Ecto neural progenitor cell (in vitro differentiated cells): ENCODE measurements around the gene CA12.

ENCODE experiments used
- DNase-seq: peaks from one replicate; pipeline ENCODE4 v3.0.0-alpha.2; 2018; ENCODE audit warnings: low spot score

Gene CA12

DNA sequence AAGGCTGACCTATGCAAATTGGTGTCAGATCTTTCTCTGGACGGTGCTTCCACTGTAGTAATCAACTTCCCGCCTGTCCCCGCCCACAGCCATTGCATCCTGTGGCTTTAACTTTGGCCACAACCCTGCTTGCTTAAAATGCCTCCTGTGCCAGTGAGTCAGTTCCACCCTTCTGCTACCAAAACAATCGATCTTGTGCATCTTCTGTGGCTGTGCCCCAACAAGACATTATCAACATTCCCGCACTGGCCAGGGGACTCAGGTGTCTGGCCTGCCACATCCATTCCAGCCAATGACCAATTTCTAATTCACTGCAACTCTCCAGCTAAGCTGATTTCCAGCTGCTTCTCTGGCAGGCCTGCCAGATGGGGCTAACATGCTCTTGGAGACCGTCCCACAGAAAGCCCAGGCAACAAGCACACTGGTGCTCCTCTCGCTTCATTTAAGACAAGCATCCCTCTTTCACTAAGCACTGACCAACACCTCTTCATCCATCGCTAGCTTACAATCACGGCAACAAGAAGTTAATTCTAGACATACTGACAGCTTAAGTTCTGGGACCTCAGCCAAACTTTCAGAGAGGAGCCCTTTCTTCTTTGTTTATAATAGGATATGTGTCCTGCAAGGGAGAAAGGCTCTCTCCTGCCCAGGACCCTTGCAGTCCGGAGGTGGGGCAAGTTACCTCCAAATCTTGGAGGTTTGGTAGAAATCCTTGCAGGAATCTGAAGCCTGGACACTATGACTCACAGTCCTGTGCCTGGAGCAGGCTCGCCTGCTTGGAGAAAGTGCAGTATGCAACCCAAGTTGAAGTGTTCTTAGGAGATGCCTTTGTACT lies 6.7 kb downstream of the CA12 start:
- no peak for DNase-seq

DNA sequence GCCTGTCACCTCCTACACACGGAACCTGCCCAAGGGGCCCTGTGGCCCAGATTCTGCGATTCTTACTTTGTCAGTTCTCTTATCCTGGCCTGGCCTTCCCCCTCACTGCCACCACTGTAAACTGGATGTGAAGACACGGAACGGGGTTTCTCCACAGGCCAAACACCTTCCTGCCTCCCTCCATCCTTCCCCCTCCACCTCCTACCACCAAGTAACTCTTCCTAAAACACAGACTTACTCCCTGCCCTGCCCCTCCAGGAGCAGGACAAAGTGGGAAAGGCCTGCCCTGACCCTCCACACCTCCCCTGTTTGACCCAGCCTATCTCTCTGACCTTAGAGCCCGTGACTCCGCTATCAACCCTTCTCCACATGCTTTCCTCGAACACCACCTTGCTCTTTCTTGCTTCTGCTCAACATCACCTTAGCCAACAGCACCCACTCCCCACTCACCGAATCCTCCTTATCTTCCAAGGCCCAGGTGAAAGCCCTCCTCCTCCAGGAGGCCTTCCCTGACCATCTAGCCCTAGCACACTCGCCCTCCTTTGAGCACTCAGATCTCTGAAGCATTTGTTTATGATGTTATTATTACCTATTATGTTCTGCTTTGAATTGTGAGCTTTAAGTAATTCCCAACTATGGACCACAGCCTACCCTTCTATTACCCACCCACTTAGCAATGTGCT lies 7.6 kb downstream of the CA12 start:
- no peak for DNase-seq

DNA sequence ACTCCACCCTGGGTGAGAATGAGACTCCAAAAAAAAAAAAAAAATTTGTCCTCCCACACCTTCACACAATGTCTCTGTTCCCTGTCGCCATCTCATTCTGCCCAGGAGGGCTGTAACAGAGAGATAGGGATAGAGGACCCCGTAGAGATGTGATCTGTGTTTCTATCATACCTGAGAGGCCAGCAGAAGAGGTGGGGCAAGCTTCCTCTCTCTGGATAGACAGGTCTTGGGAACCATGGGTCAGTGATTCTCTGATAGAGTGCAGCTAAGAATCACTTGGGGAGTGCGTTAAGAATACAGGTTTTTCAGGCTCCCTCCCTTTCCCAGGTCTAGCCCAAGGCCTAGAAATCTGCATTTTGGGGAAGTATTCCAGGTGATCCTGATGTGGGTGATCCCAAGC lies 8.3 kb downstream of the CA12 start:
- DNase-seq = no peak

DNA sequence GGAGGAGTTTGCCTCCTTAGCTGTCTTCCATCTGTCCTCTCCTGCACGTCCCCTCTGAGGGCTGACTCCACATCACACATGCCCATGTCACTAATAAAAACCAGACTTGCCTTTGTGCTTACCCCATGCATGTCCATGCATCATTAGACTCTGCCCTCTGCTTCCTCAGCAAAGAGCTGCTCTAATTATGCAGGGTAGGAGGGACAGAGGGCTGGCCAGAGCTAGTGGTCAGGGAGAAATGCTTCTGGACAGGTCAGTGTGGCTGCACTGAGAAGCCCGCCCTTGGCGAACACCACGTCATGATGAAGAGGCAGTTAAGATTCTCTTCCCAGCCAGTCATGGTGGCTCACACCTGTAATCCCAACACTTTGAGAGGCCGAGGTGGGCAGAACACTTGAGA lies 8.9 kb downstream of the CA12 start:
- DNase-seq = no peak

DNA sequence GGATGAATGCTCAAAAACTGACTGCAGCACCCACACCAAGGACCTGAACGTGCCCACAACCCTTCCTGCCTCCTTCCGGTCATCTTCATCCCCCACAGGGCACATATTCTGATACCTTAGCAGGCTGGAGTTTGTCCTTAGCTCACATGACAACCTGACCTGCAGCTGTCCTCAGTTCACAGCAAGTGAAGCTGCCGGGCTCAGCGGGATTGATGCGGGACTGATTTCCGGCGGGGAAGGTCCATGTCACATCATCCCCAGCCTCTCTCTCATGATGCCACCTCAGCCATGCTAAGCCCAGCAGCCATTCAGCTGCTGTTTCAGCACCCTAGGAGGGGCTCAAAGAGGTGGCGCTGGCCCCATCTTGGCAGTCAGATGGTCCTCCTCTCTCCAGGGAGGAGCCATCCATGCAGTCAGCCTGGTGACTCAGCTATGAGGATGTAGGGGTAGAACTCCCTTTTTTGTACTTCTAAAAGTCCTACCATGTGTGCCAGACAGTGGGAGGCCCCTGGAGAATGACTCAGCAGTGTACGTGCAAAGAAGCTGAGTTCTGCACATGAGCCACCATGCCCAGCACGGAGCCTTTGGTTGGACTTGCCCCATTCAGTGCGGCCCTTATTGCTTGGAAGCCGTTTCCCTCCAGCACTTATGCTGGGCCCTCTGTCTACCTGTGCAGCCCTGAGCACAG lies 9.5 kb downstream of the CA12 start:
- no peak for DNase-seq

DNA sequence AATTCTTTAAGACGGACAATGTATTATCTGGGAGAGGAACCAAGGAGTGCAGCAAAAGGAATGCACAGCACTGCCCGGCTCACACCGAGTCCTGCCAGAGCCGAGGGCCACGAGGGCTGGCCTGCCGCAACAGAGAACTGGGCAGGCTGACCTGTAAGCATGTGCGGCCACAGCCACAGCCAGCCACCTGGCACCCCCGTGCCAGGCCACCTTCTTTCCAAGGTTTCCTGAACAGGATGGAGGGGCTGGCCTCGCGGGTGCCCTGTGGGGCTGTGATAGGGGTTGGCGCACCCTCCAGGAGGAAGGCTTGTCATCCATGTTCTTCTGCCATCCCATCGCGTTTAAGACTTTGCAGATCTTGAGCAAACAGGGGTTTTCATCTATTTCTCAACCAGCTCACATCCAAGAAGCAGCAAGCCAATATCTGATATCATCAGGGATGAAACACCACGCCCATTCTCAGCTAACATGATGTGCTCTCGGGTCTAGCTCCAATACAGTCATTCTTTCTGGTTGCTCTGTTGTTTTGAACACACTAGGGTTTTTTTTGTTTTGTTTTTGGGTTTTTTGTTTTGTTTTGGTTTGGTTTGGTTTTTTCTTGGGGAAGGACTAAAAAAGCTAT lies 10.2 kb downstream of the CA12 start:
- DNase-seq = no peak

DNA sequence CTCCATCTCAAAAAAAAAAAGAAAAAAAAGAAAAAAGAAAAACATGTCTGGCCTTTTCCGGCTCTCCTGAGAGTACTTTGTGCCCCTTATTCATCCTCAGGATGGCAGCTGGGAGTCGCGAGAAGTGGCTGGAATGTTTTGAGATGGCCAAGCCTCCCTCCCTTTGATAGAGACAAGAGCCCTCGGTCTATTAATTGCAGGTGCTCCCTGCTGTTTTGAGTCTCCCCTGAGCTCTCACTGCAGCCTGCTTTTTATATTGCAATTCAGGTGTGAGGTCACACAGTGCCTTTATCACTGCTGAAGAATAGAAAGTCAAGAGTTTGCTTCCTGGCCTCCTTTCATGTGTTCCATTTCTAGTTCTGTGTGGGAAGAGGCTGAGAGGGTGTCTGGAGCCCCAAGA lies 10.9 kb downstream of the CA12 start:
- DNase-seq = no peak

DNA sequence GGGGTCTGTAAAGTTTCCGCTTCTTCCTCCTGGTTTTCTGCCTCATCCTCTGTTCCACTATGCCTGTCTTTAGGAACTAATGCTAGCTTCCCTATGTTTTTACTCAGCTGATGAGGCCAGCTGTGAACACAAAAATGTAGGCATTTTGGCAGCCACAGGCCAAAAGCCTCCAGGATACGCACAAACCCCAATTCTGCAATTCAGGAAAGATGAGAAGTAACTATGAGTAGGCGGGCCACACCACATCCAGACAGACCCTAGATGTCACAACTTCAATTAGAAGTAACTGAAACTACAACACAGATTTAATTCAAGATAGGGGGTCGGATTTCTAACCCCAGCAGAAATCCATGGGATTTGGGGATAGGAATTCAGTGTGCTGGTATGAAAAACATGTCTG lies 11.9 kb downstream of the CA12 start:
- DNase-seq = no peak

DNA sequence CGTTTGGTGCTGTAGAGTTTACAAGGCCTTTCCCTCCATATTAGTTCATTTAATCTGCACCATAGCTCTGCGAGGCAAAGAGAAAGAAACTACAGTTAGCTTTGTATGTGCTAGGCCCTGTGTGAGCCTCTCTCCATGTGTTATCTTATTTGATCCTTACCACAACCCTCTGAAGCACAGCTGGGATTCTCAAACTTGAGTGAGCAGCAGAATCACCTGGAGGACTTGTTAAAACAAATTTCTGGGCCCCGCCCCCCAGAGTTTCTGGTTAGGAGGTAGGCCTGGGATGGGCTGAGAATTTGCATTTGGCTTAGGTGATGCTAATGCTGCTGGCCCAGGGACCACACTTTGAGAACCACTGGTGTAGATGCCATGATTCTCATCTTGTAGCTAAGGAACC lies 12.3 kb downstream of the CA12 start:
- no peak for DNase-seq

DNA sequence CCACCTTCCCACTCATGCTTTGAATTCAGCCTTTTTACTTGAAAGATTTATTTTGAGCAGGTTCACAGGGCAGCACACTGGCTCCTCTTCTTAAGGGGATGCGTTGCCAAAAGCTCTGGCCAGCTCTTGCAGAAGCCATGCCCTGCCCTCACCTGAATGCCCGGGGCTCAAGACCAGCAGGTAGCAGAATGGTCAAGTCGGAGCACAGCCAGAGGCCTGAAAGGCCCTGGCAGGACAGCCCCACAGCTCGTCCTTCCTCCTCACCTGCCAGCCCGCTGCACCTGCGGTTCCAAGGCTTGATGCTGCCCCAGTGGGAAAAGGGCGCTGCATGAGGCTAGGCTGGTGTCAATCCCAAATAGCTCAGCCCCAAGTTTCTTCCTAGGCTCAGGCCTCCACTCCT lies 13.1 kb downstream of the CA12 start:
- DNase-seq = no peak

DNA sequence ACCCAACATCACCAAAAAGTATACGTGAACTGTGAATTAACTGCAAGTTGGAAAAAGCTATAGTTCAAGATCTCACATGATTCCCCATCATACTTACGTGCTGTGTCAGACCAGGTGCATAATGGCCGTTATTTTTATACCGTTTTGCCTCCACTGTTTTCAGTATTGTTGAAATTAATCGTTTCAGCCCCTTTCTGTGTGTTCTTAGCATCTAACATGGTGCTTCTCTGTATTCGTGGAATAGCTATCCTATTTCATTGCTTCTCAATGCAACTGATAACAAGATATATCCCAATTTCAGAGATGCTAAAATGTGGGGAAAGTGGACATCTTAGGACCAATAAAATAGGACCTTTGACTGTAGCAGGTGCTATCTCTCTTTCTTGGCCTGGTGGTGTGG lies 13.7 kb downstream of the CA12 start:
- DNase-seq = no peak

DNA sequence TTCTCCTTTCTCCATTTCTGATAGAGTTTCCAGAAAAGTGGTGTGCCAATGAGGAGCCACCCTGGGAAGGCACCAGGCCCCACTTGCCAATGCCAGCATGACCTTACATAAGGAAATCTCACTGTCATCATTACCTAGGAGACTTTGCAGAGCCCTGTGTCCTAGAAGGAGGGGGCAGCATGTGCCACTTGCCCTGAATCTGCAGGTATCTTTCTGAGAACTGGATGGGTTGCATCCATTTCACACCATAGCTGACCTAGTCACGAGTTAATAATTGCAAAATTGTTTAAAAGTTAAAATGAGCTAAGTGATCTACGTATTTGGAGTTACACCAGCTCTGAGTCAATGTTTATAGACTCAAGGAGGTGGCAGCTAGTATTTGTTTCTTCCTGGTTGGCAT lies 14.3 kb downstream of the CA12 start:
- no peak for DNase-seq

DNA sequence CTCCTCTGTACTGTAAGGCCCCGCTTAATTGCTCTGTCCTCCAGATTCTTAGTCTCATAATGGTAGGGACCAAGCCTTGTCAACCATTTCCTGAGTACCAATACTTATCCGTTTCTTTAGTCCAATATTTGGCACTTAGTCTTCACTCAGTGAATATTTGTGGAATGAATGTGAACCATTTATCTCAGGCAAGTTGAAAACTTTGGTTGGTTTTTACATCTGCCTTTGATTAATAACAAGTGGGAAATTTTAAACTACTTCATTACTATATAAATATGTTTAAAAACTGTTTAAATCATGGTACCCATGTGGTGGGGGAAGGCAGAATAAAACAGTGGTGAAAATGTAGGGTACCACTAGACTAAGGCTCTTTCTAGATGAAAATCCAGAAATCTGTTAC lies 15.2 kb downstream of the CA12 start:
- DNase-seq = no peak

DNA sequence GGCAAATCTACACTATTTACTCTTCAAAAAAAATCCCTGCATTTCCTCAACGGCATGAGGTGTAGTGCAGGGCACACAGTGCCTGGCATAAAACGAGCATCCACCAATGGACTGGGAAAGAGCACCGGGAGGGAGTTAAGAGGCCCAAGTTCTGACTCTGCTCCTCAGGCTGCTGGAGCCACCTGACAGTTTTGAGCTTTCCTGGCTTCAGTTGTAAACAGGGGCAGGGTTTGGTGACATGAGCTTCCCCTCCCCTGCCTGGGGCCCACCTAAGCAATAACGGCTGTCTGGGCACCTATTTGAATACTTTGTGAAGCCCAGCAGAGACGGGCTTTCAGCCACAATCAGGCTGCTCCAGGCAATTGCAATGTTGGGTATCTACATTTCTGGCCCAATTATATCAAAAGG lies 16.4 kb downstream of the CA12 start:
- DNase-seq = no peak

DNA sequence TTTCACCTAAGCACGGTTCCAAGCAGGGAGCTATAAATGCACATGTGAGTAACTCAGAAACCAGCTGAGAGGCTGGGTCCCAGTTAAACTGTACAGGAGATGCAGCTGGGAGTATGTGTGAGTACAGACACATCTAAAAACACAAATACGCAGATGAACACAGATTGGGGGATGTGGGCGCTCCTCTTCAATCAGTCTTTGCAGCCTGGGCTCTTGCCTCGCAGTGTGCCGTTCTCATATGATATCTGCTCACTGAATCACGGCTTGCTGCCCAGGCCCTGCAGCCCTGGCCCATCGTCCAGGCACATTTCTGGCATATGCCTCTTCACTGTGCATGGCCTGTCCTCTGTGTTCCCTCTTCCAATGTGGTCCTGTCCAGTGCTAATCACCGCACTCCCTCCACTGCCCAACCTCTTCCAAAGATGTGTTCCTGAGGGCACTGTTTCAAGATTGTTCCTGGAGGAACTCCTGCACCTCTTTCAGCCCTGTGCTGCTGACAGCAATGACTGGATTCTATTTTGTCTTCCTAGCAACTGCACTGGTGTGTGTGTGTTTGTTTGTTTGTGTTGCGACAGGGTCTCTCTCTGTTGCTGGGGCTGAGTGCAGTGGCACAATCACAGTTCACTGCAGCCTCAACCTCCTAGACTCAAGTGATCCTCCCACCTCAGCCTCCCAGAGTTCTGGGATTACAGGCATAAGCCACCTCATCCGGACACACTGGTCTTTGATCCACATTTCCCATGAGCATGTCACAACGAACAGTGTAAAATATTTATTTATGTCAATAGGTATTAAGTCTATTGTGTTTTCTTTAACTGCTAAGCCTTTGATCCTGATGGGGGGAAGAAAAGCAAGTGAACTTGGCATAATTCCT lies 17.0 kb downstream of the CA12 start:
- no peak for DNase-seq

DNA sequence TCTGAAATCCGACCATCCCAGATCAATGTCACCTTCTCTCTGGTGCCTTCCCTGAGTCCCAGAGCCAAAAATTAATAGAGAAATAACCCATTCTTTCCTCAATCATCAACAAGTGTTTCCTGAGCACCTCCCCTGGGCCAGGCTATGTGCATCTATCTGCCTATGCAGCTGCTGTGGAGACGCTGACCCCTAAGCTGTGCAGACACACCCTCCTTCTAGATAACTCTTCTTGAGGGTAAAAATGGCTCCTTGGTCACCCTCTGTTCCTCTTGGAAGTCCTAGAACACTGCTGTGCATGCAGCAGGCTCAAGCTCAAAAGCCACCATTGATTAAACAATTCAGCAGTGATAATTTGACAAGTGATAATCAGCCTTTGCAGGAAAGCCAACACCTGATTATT lies 18.4 kb downstream of the CA12 start:
- DNase-seq = no peak

DNA sequence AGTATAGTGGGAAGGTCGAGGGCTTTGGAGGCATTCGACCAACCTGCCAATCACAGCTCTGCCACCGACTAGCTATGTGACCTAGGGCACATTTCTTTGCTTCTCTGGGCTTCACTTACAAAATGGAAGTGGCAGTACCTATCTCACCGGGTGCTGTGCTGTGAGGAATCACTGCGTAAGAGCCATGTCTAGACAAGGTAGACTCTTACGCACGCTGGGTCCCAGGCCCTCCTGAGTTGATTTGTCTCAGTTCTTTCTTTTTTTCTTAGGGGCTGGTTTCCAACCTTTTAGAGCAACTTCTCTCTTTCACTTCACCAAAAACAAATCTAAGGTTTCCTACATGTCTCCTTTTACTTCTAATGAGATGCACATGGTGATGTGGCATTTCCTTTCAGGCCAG lies 18.8 kb downstream of the CA12 start:
- no peak for DNase-seq

DNA sequence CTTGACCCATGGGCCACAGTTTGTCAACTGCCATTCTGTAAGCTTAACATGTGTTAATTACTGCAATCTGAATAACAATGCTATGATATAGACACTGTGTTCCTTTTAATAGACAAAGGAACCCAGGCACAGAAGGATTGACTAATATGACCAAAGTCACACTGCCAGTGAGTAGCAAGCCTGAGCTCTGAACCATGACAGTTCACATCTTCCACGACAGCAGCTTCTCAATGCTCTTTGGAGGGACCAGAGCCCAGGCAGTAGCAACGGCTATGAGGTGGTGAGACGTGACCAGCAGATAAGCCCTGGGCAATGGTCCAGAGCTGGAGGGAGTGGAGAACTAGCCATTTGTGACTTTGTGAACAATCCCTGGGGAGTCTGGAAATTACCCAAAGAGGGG lies 19.4 kb downstream of the CA12 start:
- no peak for DNase-seq

DNA sequence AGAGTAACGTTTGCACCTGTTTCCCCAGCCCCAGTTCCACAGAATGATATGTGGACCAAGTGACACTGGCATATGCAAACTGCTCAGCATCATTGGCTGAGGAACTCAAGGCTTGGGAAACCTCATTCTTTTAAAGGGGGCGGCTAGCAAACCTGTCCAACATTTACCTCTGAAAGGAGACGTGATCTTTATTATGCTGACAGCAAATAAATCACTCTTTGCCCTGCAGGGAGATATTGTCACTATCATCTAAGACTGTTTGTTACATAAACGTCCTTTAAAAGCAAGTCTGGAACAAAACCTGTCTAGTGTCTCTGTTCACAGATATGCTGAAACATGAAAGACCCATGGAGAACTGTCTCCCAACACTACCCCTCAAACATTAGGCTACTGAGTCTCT lies 21.5 kb downstream of the CA12 start:
- no peak for DNase-seq

DNA sequence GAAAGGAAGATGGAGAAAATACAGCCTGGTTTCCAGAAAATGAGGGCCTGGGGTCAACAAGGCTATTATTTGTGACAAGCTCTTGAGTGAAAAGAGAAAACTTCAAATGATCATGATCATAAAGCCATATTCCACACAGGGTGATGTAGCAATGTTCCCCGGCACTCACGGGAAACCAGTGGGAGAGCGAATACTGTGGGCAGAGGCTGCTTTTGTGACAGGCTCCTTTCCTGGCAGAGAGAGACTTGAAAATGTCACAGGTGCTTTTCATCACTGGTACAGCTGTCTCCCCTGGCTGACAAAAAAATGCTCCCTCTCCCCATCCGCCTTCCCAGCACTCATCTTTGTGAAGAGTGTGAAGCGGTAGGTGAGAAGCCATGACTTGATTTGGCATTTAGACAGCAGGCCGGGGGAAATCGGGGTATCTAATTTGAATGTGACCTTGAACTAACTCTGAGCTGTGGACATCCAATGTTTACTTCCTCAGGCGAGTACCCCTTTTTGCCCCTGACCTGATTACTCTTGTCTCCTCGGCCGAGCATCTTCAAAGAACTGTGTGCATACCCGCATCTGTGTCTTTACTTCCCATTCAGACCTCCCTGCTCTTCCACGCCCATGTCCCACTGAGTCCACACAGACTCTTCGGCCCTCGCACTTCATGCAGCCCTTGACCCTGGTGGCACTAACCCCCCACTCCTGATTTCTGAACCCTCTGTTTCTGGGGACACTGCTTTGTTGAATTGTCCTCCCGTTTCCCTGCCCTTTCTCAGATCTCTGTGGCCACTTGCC lies 23.2 kb downstream of the CA12 start:
- no peak for DNase-seq

DNA sequence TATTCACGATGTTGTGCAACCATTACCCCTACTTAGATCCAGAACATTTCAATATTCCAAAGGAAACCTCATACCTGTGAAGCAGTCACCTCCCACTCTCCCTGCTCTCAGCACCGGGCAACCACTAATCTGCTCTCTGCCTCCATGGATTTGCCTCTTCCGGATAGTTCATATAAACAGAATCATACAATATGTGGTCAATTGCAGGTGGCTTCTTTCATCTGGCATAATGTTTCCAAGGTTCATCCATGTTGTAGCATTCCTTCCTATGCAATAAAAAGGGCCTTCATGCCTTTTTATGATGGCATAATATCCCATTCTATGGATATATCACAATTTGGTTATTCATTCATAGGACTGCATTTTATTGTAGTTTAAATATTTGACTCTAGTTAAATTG lies 23.9 kb downstream of the CA12 start:
- no peak for DNase-seq
